ENCODE data around the gene RGS8. TPM values are rescaled to one million over a fixed set of nuclear protein-coding genes. Genes with fewer than 3 reads are reported as not detected.

The RGS8 gene
- total RNA-seq, 2 experiments from 2014 or later, result not detected

- DNase-seq, result no peak
- Mint-ChIP-seq H3K4me1 (no peaks in the 10 kb centered on the region), H3K4me3 (no peak overlapping the region), H3K27ac (no peak overlapping the region), H3K27me3 (no peaks in the 10 kb centered on the region), H3K36me3 (ENCODE audit: low read depth) (peaks cover 3% of the 10 kb centered on the region), H3K9me3 (peaks cover 9% of the 10 kb centered on the region)
- ChIA-PET CTCF (no interaction called here), POLR2A (no interaction called here)
Measured at GRCh38 chr1:182690886-182691443, 6.6 kb upstream of the RGS8 start.

- no peak for DNase-seq
- Mint-ChIP-seq H3K27me3 (peaks cover 5% of the 10 kb centered on the region), H3K27ac (no peak overlapping the region), H3K36me3 (ENCODE audit: low read depth) (peaks cover 3% of the 10 kb centered on the region), H3K9me3 (peaks cover 9% of the 10 kb centered on the region), H3K4me1 (peaks cover 2% of the 10 kb centered on the region), H3K4me3 (no peak overlapping the region)
- ChIA-PET POLR2A (no interaction called here), CTCF (no interaction called here)
Measured at GRCh38 chr1:182688436-182689205, 4.2 kb upstream of the RGS8 start.

DNA sequence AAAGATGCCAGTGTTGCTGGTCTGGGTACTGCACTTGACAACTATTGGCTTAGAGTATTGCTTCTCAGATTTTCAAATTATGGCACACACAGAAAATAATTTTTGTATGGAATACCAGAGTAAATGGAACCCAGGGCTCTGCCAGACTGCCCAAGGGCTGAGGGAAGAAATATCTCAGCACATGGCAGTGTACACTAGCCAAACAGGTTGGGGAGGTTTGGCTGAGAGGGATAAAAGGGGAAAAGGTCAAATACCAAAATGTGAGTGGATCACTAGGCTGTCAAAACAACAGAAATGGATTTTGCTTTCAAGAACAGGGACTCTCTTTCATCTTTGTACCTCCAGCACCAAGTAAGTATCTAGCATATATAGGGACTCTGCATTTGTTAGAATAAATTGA is 3.0 kb upstream of the RGS8 start:
- Mint-ChIP-seq H3K4me1 (peaks cover 3% of the 10 kb centered on the region), H3K9me3 (peaks cover 4% of the 10 kb centered on the region), H3K27me3 (peaks cover 13% of the 10 kb centered on the region), H3K36me3 (ENCODE audit: low read depth) (no peaks in the 10 kb centered on the region), H3K4me3 (no peak overlapping the region), H3K27ac (no peak overlapping the region)
- POLR2A ChIA-PET, result no interaction called here
- CTCF ChIA-PET, result no interaction called here
- no peak for DNase-seq

GRCh38 chr1:182686446-182686845 is 2.1 kb upstream of the RGS8 start:
- H3K27ac Mint-ChIP-seq, result no peak overlapping the region
- H3K4me1 Mint-ChIP-seq, result peaks cover 5% of the 10 kb centered on the region
- ChIA-PET POLR2A (interaction anchor here (2.1 kb wide), 1 partner anchor 71 kb away, joined by 4 read pairs; no protein-coding TSS in a partner anchor), CTCF (no interaction called here)
- no peak overlapping the region for H3K4me3 Mint-ChIP-seq
- H3K9me3 Mint-ChIP-seq, result peaks cover 4% of the 10 kb centered on the region
- H3K36me3 Mint-ChIP-seq (ENCODE audit: low read depth), result no peaks in the 10 kb centered on the region
- DNase-seq, result no peak
- H3K27me3 Mint-ChIP-seq, result peaks cover 13% of the 10 kb centered on the region

DNA sequence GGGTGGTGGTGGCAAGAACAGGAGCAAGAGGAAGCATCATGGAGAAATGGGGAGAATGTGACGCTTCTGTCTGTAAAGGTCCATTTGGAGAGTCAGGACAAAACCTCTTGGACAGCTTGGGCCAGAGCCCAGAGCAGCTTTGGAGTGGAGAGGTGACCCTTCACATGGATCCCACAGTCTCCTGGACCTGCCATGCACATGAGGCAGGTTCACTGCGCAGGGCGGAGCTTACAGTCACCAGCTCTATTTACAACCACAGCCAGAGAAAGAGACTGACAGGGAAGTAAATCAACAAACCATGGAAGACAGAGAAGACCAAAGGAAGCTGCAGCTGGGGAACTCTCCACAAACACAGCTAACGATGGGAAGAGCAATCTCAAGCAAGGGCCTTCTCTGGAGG is 828 bp upstream of the RGS8 start:
- peaks cover 17% of the 10 kb centered on the region for H3K4me1 Mint-ChIP-seq
- H3K9me3 Mint-ChIP-seq, result no peaks in the 10 kb centered on the region
- CTCF ChIA-PET, result no interaction called here
- no peak for DNase-seq
- POLR2A ChIA-PET, result interaction anchor here (2.1 kb wide), 1 partner anchor 70 kb away, joined by 4 read pairs; no protein-coding TSS in a partner anchor
- peaks cover 13% of the 10 kb centered on the region for H3K27me3 Mint-ChIP-seq
- no peak overlapping the region for H3K27ac Mint-ChIP-seq
- H3K4me3 Mint-ChIP-seq, result no peak overlapping the region
- no peaks in the 10 kb centered on the region for H3K36me3 Mint-ChIP-seq (ENCODE audit: low read depth)

DNA sequence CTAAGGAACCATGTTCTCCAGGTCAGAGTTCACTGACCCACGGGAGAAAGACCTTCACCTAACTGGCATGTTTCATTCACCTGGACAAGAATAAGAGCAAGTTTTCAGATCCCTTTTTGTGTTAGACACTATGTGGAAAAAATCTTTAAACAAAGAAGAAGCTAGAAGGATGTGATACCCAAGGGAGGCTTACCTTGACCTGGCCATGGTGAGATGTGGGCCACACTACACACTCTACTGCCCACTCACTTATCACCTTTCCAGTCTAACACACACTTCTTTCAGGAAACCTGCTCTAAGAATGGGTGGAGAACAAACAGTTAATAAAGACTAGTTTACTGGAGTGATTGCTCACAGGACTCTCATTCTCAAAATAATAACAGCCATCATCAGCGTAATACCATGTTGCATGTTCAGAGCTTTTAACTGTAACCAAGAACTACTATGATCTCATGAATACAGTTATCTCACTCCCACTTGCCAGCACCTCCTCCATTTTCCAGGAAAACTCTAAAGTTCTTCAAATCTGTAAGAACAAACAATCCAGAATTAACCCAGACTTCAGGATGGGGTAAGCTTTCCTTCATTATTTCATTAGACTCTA is 1.4 kb downstream of the RGS8 start:
- Mint-ChIP-seq H3K36me3 (ENCODE audit: low read depth) (no peaks in the 10 kb centered on the region), H3K4me1 (peaks cover 28% of the 10 kb centered on the region), H3K4me3 (no peak overlapping the region), H3K27me3 (peaks cover 16% of the 10 kb centered on the region), H3K9me3 (no peaks in the 10 kb centered on the region), H3K27ac (no peak overlapping the region)
- DNase-seq, result no peak
- ChIA-PET CTCF (no interaction called here), POLR2A (no interaction called here)

GRCh38 chr1:182682406-182682805 is 2.0 kb downstream of the RGS8 start:
- H3K27ac Mint-ChIP-seq, result no peak overlapping the region
- no peaks in the 10 kb centered on the region for H3K36me3 Mint-ChIP-seq (ENCODE audit: low read depth)
- H3K4me3 Mint-ChIP-seq, result no peak overlapping the region
- CTCF ChIA-PET, result no interaction called here
- peaks cover 28% of the 10 kb centered on the region for H3K4me1 Mint-ChIP-seq
- H3K27me3 Mint-ChIP-seq, result peaks cover 16% of the 10 kb centered on the region
- POLR2A ChIA-PET, result no interaction called here
- H3K9me3 Mint-ChIP-seq, result no peaks in the 10 kb centered on the region
- no peak for DNase-seq

DNA sequence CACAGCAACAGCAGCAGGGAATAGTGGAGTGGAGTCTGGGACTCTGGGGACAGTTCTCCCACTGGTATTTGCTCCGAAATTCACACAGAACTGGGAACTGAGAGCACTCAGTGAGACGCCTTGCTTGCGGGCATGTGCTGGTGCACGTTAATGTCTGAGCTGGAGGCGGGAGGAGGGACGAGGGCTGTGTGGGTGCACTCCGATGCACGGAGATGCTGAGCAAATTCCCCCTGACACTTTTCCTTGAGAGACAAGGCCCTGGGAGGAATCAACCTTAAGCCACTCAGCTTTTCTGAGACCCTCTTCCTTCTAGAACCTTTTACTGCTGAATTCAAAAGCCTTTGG is 2.8 kb downstream of the RGS8 start:
- H3K4me1 Mint-ChIP-seq, result peaks cover 28% of the 10 kb centered on the region
- ChIA-PET POLR2A (no interaction called here), CTCF (interaction anchor here (0.5 kb wide), 1 partner anchor 409 kb away, joined by 4 read pairs; no protein-coding TSS in a partner anchor)
- peaks cover 16% of the 10 kb centered on the region for H3K27me3 Mint-ChIP-seq
- no peaks in the 10 kb centered on the region for H3K9me3 Mint-ChIP-seq
- H3K27ac Mint-ChIP-seq, result no peak overlapping the region
- no peaks in the 10 kb centered on the region for H3K36me3 Mint-ChIP-seq (ENCODE audit: low read depth)
- no peak overlapping the region for H3K4me3 Mint-ChIP-seq
- DNase-seq, result no peak

- Mint-ChIP-seq H3K4me1 (peaks cover 28% of the 10 kb centered on the region), H3K9me3 (no peaks in the 10 kb centered on the region), H3K27me3 (peaks cover 16% of the 10 kb centered on the region), H3K36me3 (ENCODE audit: low read depth) (no peaks in the 10 kb centered on the region), H3K27ac (no peak overlapping the region), H3K4me3 (no peak overlapping the region)
- ChIA-PET CTCF (interaction anchor here (0.5 kb wide), 1 partner anchor 408 kb away, joined by 4 read pairs; no protein-coding TSS in a partner anchor), POLR2A (no interaction called here)
- DNase-seq, result no peak
Measured at GRCh38 chr1:182680901-182681567, 3.4 kb downstream of the RGS8 start.

GRCh38 chr1:182680408-182680807 is 4.0 kb downstream of the RGS8 start:
- ChIA-PET POLR2A (no interaction called here), CTCF (no interaction called here)

GRCh38 chr1:182679684-182680083 is 4.7 kb downstream of the RGS8 start:
- Mint-ChIP-seq H3K27ac (no peak overlapping the region), H3K4me1 (peaks cover 28% of the 10 kb centered on the region), H3K27me3 (peaks cover 25% of the 10 kb centered on the region), H3K4me3 (no peak overlapping the region), H3K9me3 (no peaks in the 10 kb centered on the region), H3K36me3 (ENCODE audit: low read depth) (no peaks in the 10 kb centered on the region)
- CTCF ChIA-PET, result no interaction called here
- POLR2A ChIA-PET, result interaction anchor here (0.9 kb wide), 1 partner anchor 63 kb away, joined by 3 read pairs; no protein-coding TSS in a partner anchor
- DNase-seq, result no peak

More at GRCh38 chr1:182680408-182680807, 4.0 kb downstream of the RGS8 start:
- H3K4me3 Mint-ChIP-seq, result no peak overlapping the region
- peaks cover 28% of the 10 kb centered on the region for H3K4me1 Mint-ChIP-seq
- H3K27ac Mint-ChIP-seq, result no peak overlapping the region
- H3K27me3 Mint-ChIP-seq, result peaks cover 18% of the 10 kb centered on the region
- no peaks in the 10 kb centered on the region for H3K9me3 Mint-ChIP-seq
- H3K36me3 Mint-ChIP-seq (ENCODE audit: low read depth), result no peaks in the 10 kb centered on the region
- no peak for DNase-seq

DNA sequence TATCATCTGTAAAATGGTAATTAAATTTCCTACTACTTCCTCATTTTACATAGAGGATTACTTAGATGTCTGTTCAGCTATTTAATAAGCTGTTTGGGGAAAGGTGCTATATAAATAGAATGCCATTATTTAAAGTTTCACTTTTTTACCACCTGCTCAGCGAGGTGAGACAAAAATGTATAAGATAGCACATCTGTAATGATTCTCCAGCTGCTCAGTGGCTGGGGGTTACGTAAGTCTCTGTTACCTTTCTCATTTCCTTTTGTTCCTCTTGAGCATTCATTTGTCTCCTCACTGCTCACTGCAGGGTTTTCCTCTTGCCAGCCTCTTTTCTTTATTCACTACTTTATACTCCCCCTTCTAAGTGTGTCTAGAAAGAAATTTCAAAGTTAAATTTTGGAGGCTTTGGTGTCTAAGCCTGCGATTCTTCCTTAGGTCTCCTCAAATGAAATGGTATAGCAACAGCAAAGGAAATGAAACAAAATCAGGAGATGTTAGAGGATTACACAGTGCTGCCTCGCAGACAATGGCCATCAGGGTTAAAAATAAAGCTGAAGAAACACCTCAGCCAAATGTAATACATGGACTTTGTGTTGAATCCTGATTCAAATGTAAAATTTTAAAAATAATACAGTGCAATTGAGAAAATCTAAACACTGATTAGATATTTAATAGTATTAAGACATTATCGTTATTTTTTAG is 6.8 kb downstream of the RGS8 start:
- H3K4me3 Mint-ChIP-seq, result no peak overlapping the region
- no peak overlapping the region for H3K27ac Mint-ChIP-seq
- DNase-seq, result no peak
- peaks cover 18% of the 10 kb centered on the region for H3K27me3 Mint-ChIP-seq
- no peaks in the 10 kb centered on the region for H3K36me3 Mint-ChIP-seq (ENCODE audit: low read depth)
- H3K9me3 Mint-ChIP-seq, result no peaks in the 10 kb centered on the region
- ChIA-PET CTCF (interaction anchor here (0.9 to 2.0 kb wide), 2 partner anchors 77 to 82 kb away, joined by 3 to 6 read pairs; no protein-coding TSS in a partner anchor), POLR2A (no interaction called here)
- peaks cover 27% of the 10 kb centered on the region for H3K4me1 Mint-ChIP-seq

DNA sequence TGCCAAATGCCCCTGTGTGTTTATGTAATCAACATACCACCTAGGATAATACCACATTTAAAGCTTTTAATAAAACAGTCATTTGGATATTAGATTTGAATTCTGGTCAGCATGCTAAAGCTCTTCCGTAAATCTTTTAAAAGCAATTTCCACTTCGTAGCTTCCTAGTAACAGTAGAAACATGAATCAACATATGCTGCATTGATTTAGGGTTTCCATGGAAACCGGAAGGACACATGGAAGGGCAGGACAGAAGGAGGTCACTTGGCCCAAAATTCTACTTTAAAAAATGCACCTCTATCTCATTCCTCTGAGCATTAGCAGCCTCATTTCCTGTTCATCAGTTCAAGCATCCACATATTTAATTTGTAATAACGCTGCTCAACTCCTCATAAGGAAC is 8.1 kb downstream of the RGS8 start:
- no peak for DNase-seq
- H3K36me3 Mint-ChIP-seq (ENCODE audit: low read depth), result no peaks in the 10 kb centered on the region
- CTCF ChIA-PET, result interaction anchor here (1.1 to 2.0 kb wide), 2 partner anchors 10 to 75 kb away, joined by 3 to 6 read pairs; no protein-coding TSS in a partner anchor
- POLR2A ChIA-PET, result no interaction called here
- H3K9me3 Mint-ChIP-seq, result no peaks in the 10 kb centered on the region
- H3K27ac Mint-ChIP-seq, result no peak overlapping the region
- peaks cover 26% of the 10 kb centered on the region for H3K27me3 Mint-ChIP-seq
- H3K4me1 Mint-ChIP-seq, result peaks cover 30% of the 10 kb centered on the region
- no peak overlapping the region for H3K4me3 Mint-ChIP-seq
